ENCODE data around the gene CFAP69. TPM values are rescaled to one million over a fixed set of nuclear protein-coding genes. Genes with fewer than 3 reads are reported as not detected.
"Not testable (repeated sequence)": the region's sequence is repeated elsewhere in the genome, so short reads cannot be mapped to it uniquely, and the experiment has no call there.

Gene CFAP69
- total RNA-seq, 1 experiment from 2014 or later, result 2.0 TPM

GRCh38 chr7:90320801-90321494 lies 76.0 kb downstream of the CFAP69 start, which contains the start of gene FAM237B:
TSS of gene FAM237B (minus strand) at chr7:90321304. CDS start at chr7:90319748, 1,556 bp downstream.
- H3K27me3 ChIP-seq (ENCODE audit: control insufficient read depth, insufficient read depth, low read length), result peaks cover 45% of the 10 kb centered on the region
- no peaks in the 10 kb centered on the region for H3K36me3 ChIP-seq (replicated peaks; ENCODE audit: control insufficient read depth, insufficient read depth, low read length)
- peak; percentile 75 for DNase-seq
- peak within 1 kb of the TSS; percentile 44 for H3K4me3 ChIP-seq (ENCODE audit: insufficient read depth, low read depth, low read length)

GRCh38 chr7:90322837-90323236 lies 77.9 kb downstream of the CFAP69 start:
- H3K4me3 ChIP-seq (ENCODE audit: insufficient read depth, low read depth, low read length), result no peak overlapping the region
- peaks cover 45% of the 10 kb centered on the region for H3K27me3 ChIP-seq (ENCODE audit: control insufficient read depth, insufficient read depth, low read length)
- no peak for DNase-seq
- H3K36me3 ChIP-seq (replicated peaks; ENCODE audit: control insufficient read depth, insufficient read depth, low read length), result no peaks in the 10 kb centered on the region

GRCh38 chr7:90326500-90326899 lies 81.5 kb downstream of the CFAP69 start:
- peaks cover 18% of the 10 kb centered on the region for H3K27me3 ChIP-seq (ENCODE audit: control insufficient read depth, insufficient read depth, low read length)
- peak; percentile 28 for DNase-seq
- no peak overlapping the region for H3K4me3 ChIP-seq (ENCODE audit: insufficient read depth, low read depth, low read length)
- H3K36me3 ChIP-seq (replicated peaks; ENCODE audit: control insufficient read depth, insufficient read depth, low read length), result no peaks in the 10 kb centered on the region

GRCh38 chr7:90334193-90334843 lies 89.3 kb downstream of the CFAP69 start:
- Histone ChIP-seq H3K4me3 (ENCODE audit: insufficient read depth, low read depth, low read length) (no peak overlapping the region), H3K36me3 (replicated peaks; ENCODE audit: control insufficient read depth, insufficient read depth, low read length) (no peaks in the 10 kb centered on the region), H3K27me3 (ENCODE audit: control insufficient read depth, insufficient read depth, low read length) (no peaks in the 10 kb centered on the region)
- no peak for DNase-seq

- H3K36me3 ChIP-seq (replicated peaks; ENCODE audit: control insufficient read depth, insufficient read depth, low read length); H3K4me3 ChIP-seq (ENCODE audit: insufficient read depth, low read depth, low read length); DNase-seq; H3K27me3 ChIP-seq (ENCODE audit: control insufficient read depth, insufficient read depth, low read length): not testable (repeated sequence)
These were observed 90.0 kb downstream of the CFAP69 start for GRCh38 chr7:90334926-90335325.

- no peaks in the 10 kb centered on the region for H3K27me3 ChIP-seq (ENCODE audit: control insufficient read depth, insufficient read depth, low read length)
- H3K4me3 ChIP-seq (ENCODE audit: insufficient read depth, low read depth, low read length), result no peak overlapping the region
- no peaks in the 10 kb centered on the region for H3K36me3 ChIP-seq (replicated peaks; ENCODE audit: control insufficient read depth, insufficient read depth, low read length)
- DNase-seq, result no peak
These were observed 92.1 kb downstream of the CFAP69 start for GRCh38 chr7:90337106-90337505.

GRCh38 chr7:90345016-90345415 lies 100.0 kb downstream of the CFAP69 start:
- DNase-seq, result no peak
- Histone ChIP-seq H3K27me3 (ENCODE audit: control insufficient read depth, insufficient read depth, low read length) (no peaks in the 10 kb centered on the region), H3K36me3 (replicated peaks; ENCODE audit: control insufficient read depth, insufficient read depth, low read length) (no peaks in the 10 kb centered on the region), H3K4me3 (ENCODE audit: insufficient read depth, low read depth, low read length) (no peak overlapping the region)

- H3K4me3 ChIP-seq (ENCODE audit: insufficient read depth, low read depth, low read length), result peak overlapping the region; percentile 94
- no peaks in the 10 kb centered on the region for H3K27me3 ChIP-seq (ENCODE audit: control insufficient read depth, insufficient read depth, low read length)
- no peaks in the 10 kb centered on the region for H3K36me3 ChIP-seq (replicated peaks; ENCODE audit: control insufficient read depth, insufficient read depth, low read length)
- DNase-seq, result peak; percentile 12
These were observed 100.8 kb downstream of the CFAP69 start for GRCh38 chr7:90345595-90346335.

- peak within 1 kb of the TSS; percentile 94 for H3K4me3 ChIP-seq (ENCODE audit: insufficient read depth, low read depth, low read length)
- peak; percentile 82 for DNase-seq
- no peaks in the 10 kb centered on the region for H3K36me3 ChIP-seq (replicated peaks; ENCODE audit: control insufficient read depth, insufficient read depth, low read length)
- H3K27me3 ChIP-seq (ENCODE audit: control insufficient read depth, insufficient read depth, low read length), result no peaks in the 10 kb centered on the region
These were observed 101.6 kb downstream of the CFAP69 start, which contains the start of gene GTPBP10 for GRCh38 chr7:90346336-90347125. TSS of gene GTPBP10 (plus strand) at chr7:90346716. CDS start at chr7:90346742, 26 bp downstream.

GRCh38 chr7:90347759-90348158 lies 102.8 kb downstream of the CFAP69 start:
- H3K4me3 ChIP-seq (ENCODE audit: insufficient read depth, low read depth, low read length), result no peak overlapping the region
- DNase-seq, result no peak
- H3K27me3 ChIP-seq (ENCODE audit: control insufficient read depth, insufficient read depth, low read length), result no peaks in the 10 kb centered on the region
- no peaks in the 10 kb centered on the region for H3K36me3 ChIP-seq (replicated peaks; ENCODE audit: control insufficient read depth, insufficient read depth, low read length)

GRCh38 chr7:90349305-90349704 lies 104.3 kb downstream of the CFAP69 start:
- Histone ChIP-seq H3K36me3 (replicated peaks; ENCODE audit: control insufficient read depth, insufficient read depth, low read length) (no peaks in the 10 kb centered on the region), H3K27me3 (ENCODE audit: control insufficient read depth, insufficient read depth, low read length) (no peaks in the 10 kb centered on the region), H3K4me3 (ENCODE audit: insufficient read depth, low read depth, low read length) (no peak overlapping the region)
- DNase-seq, result no peak

- not testable (repeated sequence) for H3K36me3 ChIP-seq (replicated peaks; ENCODE audit: control insufficient read depth, insufficient read depth, low read length); H3K4me3 ChIP-seq (ENCODE audit: insufficient read depth, low read depth, low read length); H3K27me3 ChIP-seq (ENCODE audit: control insufficient read depth, insufficient read depth, low read length); DNase-seq
These were observed 105.1 kb downstream of the CFAP69 start for GRCh38 chr7:90350032-90350431.

- H3K4me3 ChIP-seq (ENCODE audit: insufficient read depth, low read depth, low read length), result no peak overlapping the region
- H3K36me3 ChIP-seq (replicated peaks; ENCODE audit: control insufficient read depth, insufficient read depth, low read length), result no peaks in the 10 kb centered on the region; the same call in 1 of the 2 replicates
- H3K27me3 ChIP-seq (ENCODE audit: control insufficient read depth, insufficient read depth, low read length), result no peaks in the 10 kb centered on the region
- DNase-seq, result no peak
These were observed 107.0 kb downstream of the CFAP69 start for GRCh38 chr7:90351987-90352386.
